HCEC 1CT (cell line): ENCODE data around the gene TIMM50.
A peak's percentile ranks its signal among the peaks of the same experiment; 100 is the strongest.
"Not testable (repeated sequence)": the region's sequence is repeated elsewhere in the genome, so short reads cannot be mapped to it uniquely, and the experiment has no call there.

Experiments
- DNase-seq: peaks from one replicate; pipeline ENCODE4 v3.0.0-alpha.2; 2017

The TIMM50 gene

GRCh38 chr19:39480337-39481228, at the start of gene TIMM50:
Gene TIMM50, plus strand, starts transcription at chr19:39480838. Its CDS starts 16 bp downstream, at chr19:39480854.
- peak; percentile 91 for DNase-seq

GRCh38 chr19:39432677-39433025, 48.0 kb upstream of the TIMM50 start:
- no peak for DNase-seq

- no peak for DNase-seq
These were observed 47.1 kb upstream of the TIMM50 start for GRCh38 chr19:39433480-39434079.

GRCh38 chr19:39434123-39435076, 46.2 kb upstream of the TIMM50 start:
- DNase-seq, result no peak

GRCh38 chr19:39435499-39436349, 44.9 kb upstream of the TIMM50 start, which contains the start of gene RPS16:
Gene RPS16, minus strand, starts transcription at chr19:39435949. Its CDS starts 54 bp downstream, at chr19:39435895.
- peak; percentile 99 for DNase-seq

- no peak for DNase-seq
These were observed 44.3 kb upstream of the TIMM50 start for GRCh38 chr19:39436350-39436716.

GRCh38 chr19:39438270-39438934, 42.2 kb upstream of the TIMM50 start:
- DNase-seq, result peak; percentile 37

GRCh38 chr19:39444598-39445195, 35.9 kb upstream of the TIMM50 start:
- DNase-seq, result peak; percentile 19

- DNase-seq, result peak; percentile 95
These were observed 35.2 kb upstream of the TIMM50 start, which contains the start of gene SUPT5H for GRCh38 chr19:39445196-39446111. Gene SUPT5H, plus strand, starts transcription at chr19:39445582. Its CDS starts 309 bp downstream, at chr19:39445891.

- DNase-seq, result no peak
These were observed 34.1 kb upstream of the TIMM50 start for GRCh38 chr19:39446365-39447084.

GRCh38 chr19:39448271-39448670, 32.4 kb upstream of the TIMM50 start:
- DNase-seq, result peak; percentile 35

- DNase-seq, result no peak
These were observed 31.4 kb upstream of the TIMM50 start for GRCh38 chr19:39449116-39449797.

GRCh38 chr19:39451257-39451656, 29.4 kb upstream of the TIMM50 start:
- DNase-seq, result not testable (repeated sequence)

- DNase-seq, result no peak
These were observed 17.2 kb upstream of the TIMM50 start for GRCh38 chr19:39463403-39463802.

GRCh38 chr19:39465956-39466747, 14.5 kb upstream of the TIMM50 start:
- DNase-seq, result no peak

- DNase-seq, result no peak
These were observed 12.7 kb upstream of the TIMM50 start for GRCh38 chr19:39467941-39468340.

GRCh38 chr19:39469036-39469435, 11.6 kb upstream of the TIMM50 start:
- no peak for DNase-seq

GRCh38 chr19:39469567-39469966, 11.1 kb upstream of the TIMM50 start:
- no peak for DNase-seq
